ENCODE data around the gene MSX1. TPM values are rescaled to one million over a fixed set of nuclear protein-coding genes. Genes with fewer than 3 reads are reported as not detected.

MSX1 gene
- total RNA-seq, 1 experiment from 2014 or later: 59.9 TPM

DNA sequence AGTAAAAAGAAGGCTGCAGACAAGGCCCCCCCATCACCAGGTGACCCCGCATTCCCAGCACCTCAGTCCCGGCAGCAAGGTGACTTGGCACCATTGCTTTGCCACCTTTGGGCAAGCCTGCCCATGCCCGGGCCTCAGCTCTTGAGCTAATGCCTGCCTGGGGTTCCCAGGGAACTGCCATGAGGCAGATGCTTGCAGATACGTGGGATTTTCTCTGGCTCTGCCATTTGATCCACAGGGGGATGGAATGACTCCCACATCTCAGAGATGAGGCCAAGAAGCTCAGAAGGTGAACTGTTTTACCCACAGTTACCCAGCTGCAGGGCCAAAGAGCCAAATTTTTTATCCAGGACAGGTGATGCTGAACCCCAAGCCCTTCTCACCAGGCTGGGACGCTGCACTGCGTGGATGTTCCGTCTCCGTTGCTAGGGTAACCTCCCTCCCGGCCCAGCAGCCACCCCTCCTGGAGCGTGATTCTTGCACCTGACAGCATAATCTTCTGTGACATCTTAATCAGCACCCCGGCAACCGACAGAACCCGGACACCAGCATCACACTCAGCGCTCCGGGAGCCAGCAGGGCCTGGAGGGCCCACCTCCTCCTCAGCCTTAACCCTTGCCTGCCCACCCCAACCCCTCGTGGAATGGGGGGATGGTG is 15.7 kb upstream of the MSX1 start:
- H2AFZ ChIP-seq (ENCODE audit: low read depth, low read length, poor library complexity, severe bottlenecking): no peak overlapping the region
- H3K27ac ChIP-seq (ENCODE audit: low read depth, low read length): no peak overlapping the region
- H4K20me1 ChIP-seq (ENCODE audit: insufficient read depth): no peaks in the 10 kb centered on the region
- H3K9me2 ChIP-seq (ENCODE audit: insufficient read depth): no peaks in the 10 kb centered on the region
- POLR2A ChIA-PET: no interaction called here
- H3K4me1 ChIP-seq (ENCODE audit: control insufficient read depth in 1 of 2, insufficient read depth in 2 of 2, low read length in 2 of 2): peaks cover 1 to 11% of the 10 kb centered on the region in 2 experiments; a peak in 2 of 4 replicates
- H3K4me3 ChIP-seq (replicated peaks in 1 of 2; ENCODE audit: low read depth in 1 of 2, low read length in 2 of 2): no peak overlapping the region
- TF ChIP-seq JUND (IDR thresholded peaks at IDR 0.05) (no peak), ZFX (IDR thresholded peaks at IDR 0.05) (no peak), ELF1 (IDR thresholded peaks at IDR 0.05; ENCODE audit: borderline replicate concordance, low read depth) (no peak), TCF7L2 (IDR thresholded peaks at IDR 0.05; ENCODE audit: borderline replicate concordance, extremely low read depth, insufficient read depth, insufficient read length) (no peak), SP1 (IDR thresholded peaks at IDR 0.05; ENCODE audit: low read depth) (no peak), EZH2phosphoT487 (IDR thresholded peaks at IDR 0.05; ENCODE audit: borderline replicate concordance) (no peak), RAD21 (IDR thresholded peaks at IDR 0.05; ENCODE audit: low read depth) (no peak)
- TF ChIP-seq, protein P1, sequence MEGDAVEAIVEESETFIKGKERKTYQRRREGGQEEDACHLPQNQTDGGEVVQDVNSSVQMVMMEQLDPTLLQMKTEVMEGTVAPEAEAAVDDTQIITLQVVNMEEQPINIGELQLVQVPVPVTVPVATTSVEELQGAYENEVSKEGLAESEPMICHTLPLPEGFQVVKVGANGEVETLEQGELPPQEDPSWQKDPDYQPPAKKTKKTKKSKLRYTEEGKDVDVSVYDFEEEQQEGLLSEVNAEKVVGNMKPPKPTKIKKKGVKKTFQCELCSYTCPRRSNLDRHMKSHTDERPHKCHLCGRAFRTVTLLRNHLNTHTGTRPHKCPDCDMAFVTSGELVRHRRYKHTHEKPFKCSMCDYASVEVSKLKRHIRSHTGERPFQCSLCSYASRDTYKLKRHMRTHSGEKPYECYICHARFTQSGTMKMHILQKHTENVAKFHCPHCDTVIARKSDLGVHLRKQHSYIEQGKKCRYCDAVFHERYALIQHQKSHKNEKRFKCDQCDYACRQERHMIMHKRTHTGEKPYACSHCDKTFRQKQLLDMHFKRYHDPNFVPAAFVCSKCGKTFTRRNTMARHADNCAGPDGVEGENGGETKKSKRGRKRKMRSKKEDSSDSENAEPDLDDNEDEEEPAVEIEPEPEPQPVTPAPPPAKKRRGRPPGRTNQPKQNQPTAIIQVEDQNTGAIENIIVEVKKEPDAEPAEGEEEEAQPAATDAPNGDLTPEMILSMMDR (IDR thresholded peaks at IDR 0.05 in 2 of 3, conservative IDR thresholded peaks at IDR 0.05 in 1 of 3; ENCODE audit: borderline replicate concordance in 1 of 3, insufficient read depth in 1 of 3, low read depth in 2 of 3, low read length in 2 of 3): no peak
- DNase-seq (ENCODE audit: low read depth, low spot score) (no peak), ATAC-seq (no peak)
- H3K36me3 ChIP-seq (ENCODE audit: control insufficient read depth in 1 of 2, insufficient read depth in 2 of 2, low read length in 2 of 2): no peaks in the 10 kb centered on the region
- no peaks in the 10 kb centered on the region for H3K9me3 ChIP-seq (ENCODE audit: control insufficient read depth in 1 of 2, insufficient read depth in 1 of 2, low read depth in 1 of 2, low read length in 2 of 2)
- no peak overlapping the region for H3K4me2 ChIP-seq (ENCODE audit: low read length)
- intact Hi-C loops (cut with micrococcal nuclease): no loop called here
- no peak overlapping the region for H3K9ac ChIP-seq (ENCODE audit: low read length)
- BruUV-seq (replicated peaks): no TSS peak
- no peaks in the 10 kb centered on the region for H3K79me2 ChIP-seq (ENCODE audit: insufficient read depth, low read length)
- RAD21 ChIA-PET (ENCODE audit: low non-redundant PET in 1 of 2, low total read pairs in 2 of 2, uncharacterized antibody in 2 of 2, unreplicated experiment in 2 of 2): no interaction called here
- CTCF ChIA-PET: no interaction called here
- H3K27me3 ChIP-seq (ENCODE audit: insufficient read depth, low read length): no peaks in the 10 kb centered on the region

DNA sequence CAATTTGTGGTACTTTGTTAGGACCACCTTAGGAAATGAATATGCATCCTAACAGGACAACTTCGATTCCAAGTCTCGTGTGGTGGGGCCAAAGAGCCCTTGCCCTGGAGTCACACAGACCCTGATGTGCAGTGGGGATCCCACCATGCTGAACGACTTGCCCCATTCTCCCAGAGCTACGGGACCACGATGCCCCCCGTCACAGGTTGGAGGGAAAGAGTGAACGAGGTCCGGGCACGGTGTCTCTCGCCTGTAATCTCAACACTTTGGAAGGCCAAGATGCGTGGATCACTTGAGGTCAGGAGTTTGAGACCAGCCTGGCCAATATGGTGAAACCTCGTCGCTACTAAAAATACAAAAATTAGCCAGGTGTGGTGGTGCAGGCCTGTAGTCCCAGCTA is 14.4 kb upstream of the MSX1 start:
- intact Hi-C loops (cut with micrococcal nuclease): no loop called here
- H3K27ac ChIP-seq (ENCODE audit: low read depth, low read length): no peak overlapping the region
- H2AFZ ChIP-seq (ENCODE audit: low read depth, low read length, poor library complexity, severe bottlenecking): no peak overlapping the region
- H3K79me2 ChIP-seq (ENCODE audit: insufficient read depth, low read length): no peaks in the 10 kb centered on the region
- H3K4me3 ChIP-seq (replicated peaks in 1 of 2; ENCODE audit: low read depth in 1 of 2, low read length in 2 of 2): no peak overlapping the region
- H3K9me3 ChIP-seq (ENCODE audit: control insufficient read depth in 1 of 2, insufficient read depth in 1 of 2, low read depth in 1 of 2, low read length in 2 of 2): no peaks in the 10 kb centered on the region
- no peak for TF ChIP-seq EGR1 (IDR thresholded peaks at IDR 0.05; ENCODE audit: low read depth)
- TF ChIP-seq SIN3A (IDR thresholded peaks at IDR 0.05; ENCODE audit: low read depth): no peak
- no peak for TF ChIP-seq EZH2phosphoT487 (IDR thresholded peaks at IDR 0.05; ENCODE audit: borderline replicate concordance)
- TF ChIP-seq TCF7L2 (IDR thresholded peaks at IDR 0.05; ENCODE audit: borderline replicate concordance, extremely low read depth, insufficient read depth, insufficient read length): no peak
- TF ChIP-seq SP1 (IDR thresholded peaks at IDR 0.05; ENCODE audit: low read depth): no peak
- TF ChIP-seq, protein P2, sequence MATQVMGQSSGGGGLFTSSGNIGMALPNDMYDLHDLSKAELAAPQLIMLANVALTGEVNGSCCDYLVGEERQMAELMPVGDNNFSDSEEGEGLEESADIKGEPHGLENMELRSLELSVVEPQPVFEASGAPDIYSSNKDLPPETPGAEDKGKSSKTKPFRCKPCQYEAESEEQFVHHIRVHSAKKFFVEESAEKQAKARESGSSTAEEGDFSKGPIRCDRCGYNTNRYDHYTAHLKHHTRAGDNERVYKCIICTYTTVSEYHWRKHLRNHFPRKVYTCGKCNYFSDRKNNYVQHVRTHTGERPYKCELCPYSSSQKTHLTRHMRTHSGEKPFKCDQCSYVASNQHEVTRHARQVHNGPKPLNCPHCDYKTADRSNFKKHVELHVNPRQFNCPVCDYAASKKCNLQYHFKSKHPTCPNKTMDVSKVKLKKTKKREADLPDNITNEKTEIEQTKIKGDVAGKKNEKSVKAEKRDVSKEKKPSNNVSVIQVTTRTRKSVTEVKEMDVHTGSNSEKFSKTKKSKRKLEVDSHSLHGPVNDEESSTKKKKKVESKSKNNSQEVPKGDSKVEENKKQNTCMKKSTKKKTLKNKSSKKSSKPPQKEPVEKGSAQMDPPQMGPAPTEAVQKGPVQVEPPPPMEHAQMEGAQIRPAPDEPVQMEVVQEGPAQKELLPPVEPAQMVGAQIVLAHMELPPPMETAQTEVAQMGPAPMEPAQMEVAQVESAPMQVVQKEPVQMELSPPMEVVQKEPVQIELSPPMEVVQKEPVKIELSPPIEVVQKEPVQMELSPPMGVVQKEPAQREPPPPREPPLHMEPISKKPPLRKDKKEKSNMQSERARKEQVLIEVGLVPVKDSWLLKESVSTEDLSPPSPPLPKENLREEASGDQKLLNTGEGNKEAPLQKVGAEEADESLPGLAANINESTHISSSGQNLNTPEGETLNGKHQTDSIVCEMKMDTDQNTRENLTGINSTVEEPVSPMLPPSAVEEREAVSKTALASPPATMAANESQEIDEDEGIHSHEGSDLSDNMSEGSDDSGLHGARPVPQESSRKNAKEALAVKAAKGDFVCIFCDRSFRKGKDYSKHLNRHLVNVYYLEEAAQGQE (IDR thresholded peaks at IDR 0.05; ENCODE audit: low read depth): no peak
- ChIA-PET RAD21 (ENCODE audit: low non-redundant PET in 1 of 2, low total read pairs in 2 of 2, uncharacterized antibody in 2 of 2, unreplicated experiment in 2 of 2) (no interaction called here), CTCF (no interaction called here), POLR2A (no interaction called here)
- H3K4me1 ChIP-seq (ENCODE audit: control insufficient read depth in 1 of 2, insufficient read depth in 2 of 2, low read length in 2 of 2): peaks cover 5 to 8% of the 10 kb centered on the region in 2 experiments; a peak in 2 of 4 replicates
- DNase-seq (ENCODE audit: low read depth, low spot score) (no peak), ATAC-seq (no peak)
- H3K4me2 ChIP-seq (ENCODE audit: low read length): no peak overlapping the region
- H3K27me3 ChIP-seq (ENCODE audit: insufficient read depth, low read length): no peaks in the 10 kb centered on the region
- no TSS peak for BruUV-seq (replicated peaks)
- no peaks in the 10 kb centered on the region for H3K9me2 ChIP-seq (ENCODE audit: insufficient read depth)
- H3K36me3 ChIP-seq (ENCODE audit: control insufficient read depth in 1 of 2, insufficient read depth in 2 of 2, low read length in 2 of 2): no peaks in the 10 kb centered on the region
- no peaks in the 10 kb centered on the region for H4K20me1 ChIP-seq (ENCODE audit: insufficient read depth)
- H3K9ac ChIP-seq (ENCODE audit: low read length): no peak overlapping the region

Data from HCT116 (cell line).